Measurements from ENCODE around the gene AICDA. TPM values are rescaled to one million over a fixed set of nuclear protein-coding genes. Genes with fewer than 3 reads are reported as not detected.
"Not testable (repeated sequence)": the region's sequence is repeated elsewhere in the genome, so short reads cannot be mapped to it uniquely, and the experiment has no call there.

Gene AICDA
- 0.12 TPM for polyA plus RNA-seq (2013, experiment 1 of 2; ENCODE audit: insufficient read length)
- polyA plus RNA-seq (2013, experiment 2 of 2; ENCODE audit: insufficient read length): 0.20 TPM

DNA sequence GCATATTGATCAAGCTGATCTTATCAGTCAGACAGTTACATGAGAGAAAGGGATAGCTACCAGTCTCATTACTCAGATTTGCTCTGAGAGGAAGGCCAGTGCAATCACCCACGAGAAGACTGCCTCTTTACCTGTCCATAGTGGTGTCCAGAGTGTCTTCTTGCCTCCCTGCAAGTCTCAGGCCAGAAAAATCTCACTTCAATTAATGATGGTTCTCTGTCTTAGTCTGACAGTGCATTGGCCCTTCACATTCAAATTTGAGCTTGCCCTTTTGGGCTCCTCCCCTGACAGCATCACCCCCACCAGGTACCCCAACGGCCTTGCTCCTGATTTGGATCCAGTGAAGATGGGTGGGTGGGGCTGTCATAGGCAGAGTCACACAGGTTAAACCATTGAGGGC, at the start of gene AICDA:
Gene AICDA, minus strand, starts transcription at position 231 of the 400 bp plus-strand sequence. Its CDS starts 92 bp downstream, at position 139.
- no peak for DNase-seq

DNA sequence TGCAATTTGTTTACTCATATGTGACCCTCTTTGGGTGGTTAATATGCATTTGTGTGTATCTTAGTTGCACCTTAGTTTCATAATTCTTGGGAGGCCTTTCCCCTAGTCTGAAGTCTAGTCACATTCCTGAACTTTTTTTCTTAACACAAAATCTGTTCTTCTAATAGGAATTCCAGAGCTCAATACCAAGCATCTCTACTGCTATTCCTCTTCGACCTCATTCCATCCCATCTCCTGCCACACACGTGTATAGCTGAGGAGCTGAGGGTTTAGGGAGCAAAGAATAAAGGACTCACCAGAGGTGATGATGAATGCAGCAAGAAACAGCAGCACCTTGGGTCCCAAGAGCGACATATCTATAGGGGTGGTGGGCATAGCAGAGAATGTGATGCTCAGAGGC, 49.1 kb upstream of the AICDA start:
- DNase-seq: peak; percentile 29

DNA sequence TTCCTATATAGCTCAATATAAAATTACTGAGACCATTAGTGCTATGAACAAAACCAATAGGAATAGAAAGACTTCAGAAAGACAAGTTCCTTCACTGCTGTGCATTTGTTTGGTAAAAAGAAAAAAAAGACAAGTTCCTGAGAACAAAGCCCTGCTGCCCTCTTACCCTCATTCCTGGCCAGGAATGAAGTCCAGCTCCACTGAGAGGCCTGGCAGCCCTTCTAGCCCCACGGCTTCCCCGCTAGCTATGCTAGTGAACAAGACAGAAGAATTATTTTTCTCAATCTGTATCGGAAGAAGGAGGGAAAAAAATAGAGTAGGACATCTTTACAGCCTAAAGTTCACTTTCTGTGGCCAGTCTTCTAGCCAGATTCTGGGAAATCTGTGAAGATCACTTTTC, 48.4 kb upstream of the AICDA start:
- no peak for DNase-seq

DNA sequence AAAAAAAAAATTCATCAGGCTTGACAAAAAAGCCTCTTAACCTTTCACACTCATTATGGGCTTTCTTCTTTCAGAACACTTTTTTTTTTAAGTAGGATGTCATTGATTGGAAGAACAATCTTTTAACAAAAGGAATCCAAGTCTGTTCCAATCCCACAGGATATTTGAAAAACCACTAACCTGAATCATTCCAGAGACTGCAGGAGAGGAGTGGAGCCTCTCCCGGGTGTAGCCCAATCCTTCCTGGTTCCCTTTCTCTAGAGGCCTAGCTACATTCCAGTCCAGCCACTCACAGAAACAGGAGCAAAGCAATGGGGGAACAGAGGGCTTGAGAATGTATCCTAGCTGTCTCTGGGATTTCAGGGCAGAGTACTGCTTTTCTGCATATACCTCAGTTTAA, 45.7 kb upstream of the AICDA start:
- DNase-seq: peak; percentile 93

DNA sequence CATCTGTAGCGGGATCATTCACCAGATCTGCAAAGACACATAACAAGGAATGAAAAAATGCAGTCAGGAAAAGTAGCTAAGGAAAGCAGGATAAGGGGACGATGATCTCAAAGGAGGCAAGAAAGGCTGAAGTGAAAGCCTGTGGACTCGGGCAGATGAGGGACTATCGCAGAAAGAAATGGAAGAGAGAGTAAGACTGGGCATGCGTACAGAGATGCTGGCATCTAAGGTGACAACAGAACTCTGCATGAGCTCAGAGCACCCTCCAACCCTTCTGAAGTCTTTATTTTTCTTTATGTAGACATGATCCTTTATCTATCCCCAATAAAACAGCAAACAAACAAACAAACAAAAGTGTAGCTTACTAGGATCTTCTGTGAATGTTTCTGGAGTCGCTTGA, 42.8 kb upstream of the AICDA start:
- no peak for DNase-seq

DNA sequence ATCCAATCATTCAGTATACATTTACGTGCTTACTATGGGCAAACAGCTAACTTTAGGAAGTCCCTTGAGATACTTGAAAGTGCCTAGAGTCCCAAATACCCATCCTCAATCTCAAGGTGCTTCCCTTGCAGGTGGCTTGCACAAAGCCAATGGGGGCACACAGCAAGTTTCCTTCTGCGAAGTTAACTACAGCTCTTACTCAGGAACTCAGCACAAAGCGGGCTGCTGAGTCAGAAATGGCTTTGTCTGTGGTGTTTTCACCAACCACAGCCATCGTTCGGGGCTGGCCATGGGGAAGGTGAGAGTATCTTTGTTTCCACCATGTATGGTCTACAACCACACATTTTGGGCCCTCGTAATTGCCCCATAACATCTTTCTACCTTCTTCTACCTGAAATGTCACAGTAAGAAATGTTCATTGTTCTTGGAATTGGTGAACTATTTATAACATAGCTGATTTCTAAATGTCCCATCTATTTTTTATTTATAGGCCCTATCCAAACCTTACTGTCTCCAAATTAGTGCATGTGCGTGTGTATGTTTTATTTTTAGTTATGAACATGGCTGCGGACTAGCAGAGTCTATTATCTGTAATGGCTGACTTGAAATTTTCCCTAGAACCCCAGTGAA, 36.0 kb upstream of the AICDA start:
- no peak for DNase-seq

DNA sequence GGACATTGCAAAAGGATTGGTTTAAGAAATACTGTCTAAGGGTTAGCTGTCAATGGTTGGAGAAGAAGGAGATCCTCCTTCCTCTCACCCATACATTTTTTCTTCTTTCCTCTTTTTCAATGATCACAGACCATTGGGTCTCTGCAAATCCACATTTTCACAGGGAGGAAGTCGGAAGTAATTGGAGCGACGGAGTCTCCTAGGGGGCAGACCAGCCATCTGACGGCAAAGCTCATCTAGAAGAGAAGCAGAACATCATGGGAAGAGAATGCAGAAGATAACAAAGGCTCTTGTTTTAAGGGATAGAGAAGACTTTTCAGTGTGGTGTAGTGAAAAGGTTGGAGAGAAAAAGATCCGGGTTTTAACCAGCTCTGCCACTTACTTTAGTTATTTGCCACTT, 35.3 kb upstream of the AICDA start:
- DNase-seq: no peak

DNA sequence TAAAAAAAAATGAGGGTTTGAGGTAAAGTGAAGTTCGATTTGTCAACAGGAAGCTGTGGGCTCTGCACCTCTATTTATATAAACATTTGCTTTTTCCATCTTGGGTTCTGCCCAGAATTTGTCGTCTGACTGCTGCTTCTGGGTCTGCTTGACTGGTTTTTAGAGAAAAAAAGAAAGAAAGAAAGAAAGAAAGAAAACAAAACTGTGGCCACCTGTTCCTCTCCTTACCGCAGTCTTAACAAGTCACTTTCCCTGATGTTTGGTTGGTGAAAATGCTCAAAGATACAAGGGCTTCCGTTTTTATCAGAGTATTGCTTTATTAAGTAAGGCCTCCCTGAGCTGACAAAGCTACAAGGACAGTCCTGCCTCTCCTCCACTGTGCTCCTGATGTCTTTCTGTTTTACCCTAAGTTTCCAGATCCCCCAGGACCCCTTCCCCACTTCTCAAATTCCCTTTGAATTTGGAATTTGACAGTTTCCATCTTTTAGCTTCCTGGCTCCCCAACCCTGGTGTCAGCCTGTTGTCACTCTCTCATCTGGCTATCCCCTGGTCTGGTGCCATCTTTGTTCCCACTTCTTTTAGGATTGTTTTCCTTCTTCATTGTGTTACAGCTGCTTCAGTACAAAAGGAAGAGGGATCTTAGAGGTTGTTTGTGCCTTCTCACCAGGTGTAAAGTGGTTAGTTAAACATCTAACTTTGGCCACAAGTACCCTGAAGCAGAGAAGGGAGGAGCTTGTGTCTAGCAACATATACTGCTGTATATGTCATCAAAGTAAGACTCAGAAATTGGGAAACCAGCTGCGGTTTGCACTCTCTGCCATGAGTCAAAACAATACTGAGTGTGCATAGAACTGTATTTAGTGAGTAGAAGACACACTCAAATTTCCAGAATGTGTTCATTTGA, 31.9 kb upstream of the AICDA start:
- DNase-seq: no peak

DNA sequence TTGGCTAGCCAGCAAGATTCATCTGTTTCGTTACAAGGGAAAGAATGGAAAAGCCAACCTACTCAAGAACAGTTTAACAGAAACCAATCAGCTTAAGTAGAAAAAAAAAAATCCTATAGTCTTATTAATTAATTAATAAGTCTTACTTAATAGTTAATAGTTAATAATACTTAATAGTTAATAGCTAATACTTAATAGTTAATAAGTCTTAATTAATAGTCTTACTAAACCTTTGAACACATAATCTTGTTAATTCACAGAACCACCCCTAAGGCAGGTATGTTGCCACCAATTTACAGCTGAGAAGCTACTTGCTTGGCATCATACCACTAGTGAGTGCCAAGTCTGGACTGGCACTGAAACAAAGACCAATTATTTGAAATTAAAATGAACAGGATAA, 30.1 kb upstream of the AICDA start:
- no peak for DNase-seq

DNA sequence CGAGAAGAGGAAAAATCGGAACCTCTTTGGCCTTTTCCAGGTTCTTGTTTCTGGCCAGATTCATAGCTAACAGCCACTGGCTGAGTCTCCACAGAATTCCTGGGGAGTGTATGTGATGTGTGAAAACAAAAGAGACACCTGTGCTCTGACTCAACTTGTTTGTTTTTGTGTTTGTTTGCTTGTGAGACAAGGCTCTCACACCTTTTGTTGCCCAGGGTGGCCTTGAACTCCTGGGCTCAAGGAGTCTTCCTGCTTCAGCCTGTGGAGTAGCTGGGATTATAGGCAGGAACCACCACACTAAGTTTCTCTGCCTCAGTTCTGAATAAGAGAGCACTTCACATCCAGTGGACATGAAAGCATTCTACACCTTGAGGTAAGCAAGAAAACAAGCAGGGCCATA, 27.3 kb upstream of the AICDA start:
- DNase-seq: no peak

DNA sequence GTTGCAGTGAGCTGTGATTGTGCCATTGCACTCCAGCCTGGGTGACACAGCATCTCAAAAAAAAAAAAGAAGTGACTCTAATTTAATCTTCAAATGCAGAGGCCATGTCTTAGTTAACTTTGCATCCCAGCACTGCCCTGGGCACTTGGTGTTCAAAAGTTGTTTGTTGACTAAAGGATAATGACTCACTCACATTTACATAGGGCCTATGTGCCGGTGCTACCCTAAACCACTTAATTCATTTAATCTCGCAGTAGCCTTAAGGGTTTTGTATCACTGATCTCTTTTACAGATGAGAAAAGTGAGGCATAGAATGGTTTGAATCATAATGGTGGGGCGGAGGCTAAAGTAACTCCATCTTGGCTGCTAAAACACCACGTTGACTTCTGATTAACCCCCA, 26.3 kb upstream of the AICDA start:
- no peak for DNase-seq

DNA sequence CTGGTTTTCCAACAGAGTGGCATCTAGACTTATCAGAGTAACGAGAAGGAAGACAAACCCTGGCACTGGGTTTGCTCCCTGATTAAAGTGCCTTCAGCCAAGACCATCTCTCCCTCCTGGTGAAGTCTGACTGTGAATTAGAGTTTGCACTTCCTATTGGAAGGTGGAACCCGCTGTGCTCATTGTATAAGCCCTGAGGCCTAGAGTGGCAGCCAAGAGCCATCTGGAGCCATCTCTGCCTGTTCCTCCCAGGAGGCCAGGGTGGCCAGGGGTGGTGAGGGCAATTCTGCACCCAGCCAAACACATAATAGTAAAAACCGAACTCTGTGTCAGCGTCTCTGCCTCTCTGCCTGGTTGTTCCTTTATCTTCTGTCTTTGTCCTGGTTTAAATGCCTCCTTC, 25.0 kb upstream of the AICDA start:
- DNase-seq: no peak

DNA sequence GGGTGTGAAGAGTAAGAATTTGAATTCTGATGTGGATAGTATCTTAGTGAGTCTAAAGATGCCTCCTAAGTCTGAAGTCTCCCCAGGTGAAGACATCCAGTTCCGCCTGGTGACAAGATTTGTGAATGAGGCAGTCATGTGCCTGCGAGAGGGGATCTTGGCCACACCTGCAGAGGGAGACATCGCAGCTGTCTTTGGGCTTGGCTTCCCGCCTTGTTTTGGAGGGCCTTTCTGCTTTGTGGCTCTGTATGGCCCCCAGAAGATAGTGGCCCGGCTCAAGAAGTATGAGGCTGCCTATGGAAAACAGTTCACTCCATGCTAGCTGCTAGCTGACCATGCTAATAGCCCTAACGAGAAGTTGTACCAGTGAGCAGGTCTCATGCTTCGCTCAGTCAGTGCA, 24.6 kb upstream of the AICDA start:
- DNase-seq: no peak

DNA sequence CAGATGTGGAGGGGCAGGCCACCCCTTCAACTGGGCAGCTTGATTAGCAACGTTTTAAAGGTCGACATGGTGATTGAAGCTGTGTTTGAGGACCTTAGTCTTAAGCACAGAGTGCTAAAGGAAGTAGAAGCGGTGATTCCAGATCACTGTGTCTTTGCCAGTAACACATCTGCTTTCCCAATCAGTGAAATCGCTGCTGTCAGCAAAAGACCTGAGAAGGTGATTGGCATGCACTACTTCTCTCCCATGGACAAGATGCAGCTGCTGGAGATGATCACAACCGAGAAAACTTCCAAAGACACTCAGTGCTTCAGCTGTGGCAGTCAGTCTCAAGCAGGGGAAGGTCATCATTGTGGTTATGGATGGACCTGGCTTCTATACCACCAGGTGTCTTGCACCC, 23.9 kb upstream of the AICDA start:
- DNase-seq: no peak

DNA sequence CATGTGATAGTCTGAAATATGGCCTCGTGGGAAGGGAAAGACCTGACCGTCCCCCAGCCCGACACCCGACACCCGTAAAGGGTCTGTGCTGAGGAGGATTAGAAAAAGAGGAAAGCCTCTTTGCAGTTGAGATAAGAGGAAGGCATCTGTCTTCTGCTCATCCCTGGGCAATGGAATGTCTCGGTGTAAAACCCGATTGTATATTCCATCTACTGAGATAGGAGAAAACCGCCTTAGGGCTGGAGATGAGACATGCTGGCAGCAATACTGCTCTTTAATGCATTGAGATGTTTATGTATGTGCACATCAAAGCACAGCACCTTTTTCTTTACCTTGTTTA, 23.3 kb upstream of the AICDA start:
- DNase-seq: not testable (repeated sequence)

DNA sequence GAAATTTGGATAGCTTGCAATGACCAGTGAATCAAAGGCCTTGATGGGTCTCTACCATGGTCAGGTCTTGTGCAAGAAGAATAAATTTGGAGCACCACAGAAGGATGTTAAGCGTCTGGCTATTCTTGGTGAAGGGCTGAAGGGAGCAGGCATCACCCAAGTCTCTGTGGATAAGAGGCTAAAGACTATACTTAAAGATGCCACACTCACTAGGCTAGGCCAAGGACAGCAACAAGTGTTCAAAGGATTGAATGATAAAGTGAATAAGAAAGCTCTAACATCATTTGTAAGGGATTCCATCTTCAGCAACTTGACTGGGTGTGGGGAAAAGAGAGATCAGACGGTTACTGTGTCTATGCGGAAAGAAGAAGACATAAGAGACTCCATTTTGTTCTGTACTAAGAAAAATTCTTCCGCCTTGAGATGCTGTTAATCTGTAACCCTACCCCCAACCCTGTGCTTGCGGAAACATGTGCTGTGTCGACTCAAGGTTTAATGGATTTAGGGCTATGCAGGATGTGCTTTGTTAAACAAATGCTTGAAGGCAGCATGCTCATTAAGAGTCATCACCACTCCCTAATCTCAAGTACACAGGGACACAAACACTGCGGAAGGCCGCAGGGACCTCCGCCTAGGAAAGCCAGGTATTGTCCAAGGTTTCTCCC, 22.8 kb upstream of the AICDA start:
- not testable (repeated sequence) for DNase-seq

DNA sequence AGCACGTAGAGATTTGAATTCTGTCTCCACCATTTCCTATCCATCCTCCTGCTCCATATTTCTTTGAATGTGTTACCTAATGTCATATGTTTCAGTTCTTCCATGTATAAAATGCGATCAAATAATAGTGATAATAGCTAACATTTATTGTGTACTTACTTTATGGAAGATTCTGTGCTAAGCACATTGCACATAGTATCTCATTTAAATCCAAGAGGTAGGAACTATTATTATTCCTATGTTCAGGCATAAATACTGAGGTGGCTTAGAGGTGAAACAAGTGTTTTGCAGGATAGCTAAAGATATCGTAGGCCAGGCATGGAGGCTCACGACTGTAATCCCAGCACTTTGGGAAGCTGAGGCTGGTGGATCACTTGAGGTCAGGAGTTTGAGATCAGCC, 17.5 kb upstream of the AICDA start:
- no peak for DNase-seq

DNA sequence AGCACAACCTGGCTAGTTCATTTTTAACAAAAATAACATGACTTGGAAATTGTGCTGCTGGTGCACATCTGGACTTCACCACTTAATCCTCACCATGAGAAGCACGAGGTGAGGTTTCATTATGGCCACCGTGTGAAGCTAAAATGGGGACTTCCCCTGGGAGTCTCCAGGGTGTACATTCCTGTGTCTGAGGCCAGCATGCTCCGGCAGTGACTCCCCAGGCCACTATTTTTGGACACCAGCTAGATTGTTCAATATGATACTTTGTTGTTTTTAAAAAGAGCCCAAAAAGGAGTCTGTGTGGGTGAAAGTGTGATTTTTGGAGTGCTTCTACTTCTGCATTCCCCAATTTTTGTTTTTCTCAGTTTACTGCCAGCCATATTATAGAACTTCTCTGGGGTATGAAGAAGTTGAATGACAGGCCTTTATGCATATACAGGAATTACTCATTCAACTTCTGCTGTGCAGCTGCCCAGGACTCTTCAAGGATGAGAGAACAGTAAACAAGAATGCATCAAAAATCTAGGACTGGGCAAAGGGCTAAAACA, 16.9 kb upstream of the AICDA start:
- DNase-seq: peak; percentile 96

DNA sequence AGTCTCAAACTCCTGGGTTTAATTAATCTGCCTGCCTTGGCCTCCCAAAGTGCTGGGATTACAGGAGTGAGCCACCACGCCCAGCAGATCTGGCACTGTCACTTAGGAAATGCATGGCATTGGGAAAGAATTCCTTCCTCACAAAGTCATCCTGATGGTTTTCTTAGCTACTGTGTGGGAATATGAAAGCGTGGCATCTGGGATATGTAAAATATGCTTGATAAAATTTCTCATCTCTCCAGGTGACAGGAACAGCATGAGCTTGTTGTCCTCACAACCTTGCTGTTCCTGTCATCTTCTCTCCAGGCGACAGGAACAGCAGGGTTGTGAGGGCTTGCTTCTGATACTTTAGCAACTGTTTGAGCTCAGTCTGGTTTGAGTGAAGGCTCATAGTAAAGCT, 16.1 kb upstream of the AICDA start:
- DNase-seq: peak; percentile 89

DNA sequence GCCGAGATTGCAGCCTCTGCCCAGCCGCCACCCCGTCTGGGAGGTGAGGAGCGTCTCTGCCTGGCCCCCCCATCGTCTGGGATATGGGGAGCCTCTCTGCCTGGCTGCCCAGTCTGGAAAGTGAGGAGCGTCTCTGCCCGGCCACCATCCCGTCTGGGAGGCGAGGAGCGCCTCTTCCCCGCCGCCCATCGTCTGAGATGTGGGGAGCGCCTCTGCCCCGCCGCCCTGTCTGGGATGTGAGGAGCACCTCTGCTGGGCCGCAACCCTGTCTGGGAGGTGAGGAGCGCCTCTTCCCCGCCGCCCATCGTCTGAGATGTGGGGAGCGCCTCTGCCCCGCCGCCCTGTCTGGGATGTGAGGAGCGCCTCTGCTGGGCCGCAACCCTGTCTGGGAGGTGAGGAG, 12.1 kb upstream of the AICDA start:
- not testable (repeated sequence) for DNase-seq

DNA sequence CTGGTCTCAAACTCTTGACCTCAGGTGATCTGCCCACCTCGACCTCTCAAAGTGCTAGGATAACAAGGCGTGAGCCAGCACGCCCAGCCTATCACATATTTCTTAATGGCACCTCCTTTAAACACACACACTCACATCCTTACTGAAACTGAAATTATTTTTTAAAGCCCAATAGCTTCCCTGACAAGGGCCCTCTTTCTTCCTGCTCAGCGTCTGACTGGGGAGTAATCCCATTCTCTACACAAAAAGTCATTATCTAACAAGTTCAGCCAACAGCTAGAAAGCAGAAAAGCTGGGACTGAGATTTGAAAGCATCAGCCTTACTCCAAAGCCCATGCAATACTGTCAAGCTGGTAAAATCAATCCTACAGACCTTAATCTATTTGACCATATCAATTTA, 10.0 kb upstream of the AICDA start:
- DNase-seq: no peak

DNA sequence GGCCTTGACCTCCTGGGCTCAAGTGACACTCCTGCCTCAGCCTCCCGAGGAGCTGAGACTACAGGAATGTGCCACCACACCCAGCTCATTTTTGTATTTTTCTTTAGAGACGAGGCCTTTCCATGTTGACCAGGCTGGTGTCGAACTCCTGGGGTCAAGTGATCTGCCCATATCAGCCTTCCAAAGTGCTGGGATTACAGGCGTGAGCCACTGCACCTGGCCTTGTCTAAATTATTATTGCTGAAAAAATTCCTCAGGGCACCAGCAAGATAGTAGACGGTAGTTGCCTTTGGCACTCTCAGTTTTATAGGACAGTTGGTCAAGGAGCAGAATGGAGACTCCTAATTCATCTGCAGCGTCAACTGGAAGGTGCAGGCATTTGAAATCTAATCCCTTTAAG, 2.5 kb upstream of the AICDA start:
- DNase-seq: no peak

DNA sequence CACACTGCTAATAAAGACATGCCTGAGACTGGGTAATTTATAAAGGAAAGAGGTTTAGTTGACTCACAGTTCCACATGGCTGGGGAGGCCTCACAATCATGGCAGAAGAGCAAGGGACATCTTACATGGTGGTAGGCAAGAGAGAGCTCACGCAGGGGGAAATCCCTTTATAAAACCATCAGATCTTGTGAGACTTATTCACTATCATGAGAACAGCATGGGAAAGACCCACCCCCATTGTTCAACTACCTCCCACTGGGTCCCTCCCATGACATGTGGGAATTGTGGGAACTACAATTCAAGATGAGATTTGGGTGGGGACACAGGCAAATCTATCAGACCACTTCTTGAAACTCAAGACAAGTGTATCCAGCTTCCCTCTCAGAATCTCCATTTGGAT, 1.2 kb upstream of the AICDA start:
- DNase-seq: not testable (repeated sequence)
